CD4-positive, alpha-beta T cell (primary cell): ENCODE results near the gene LRRC47. TPM values are rescaled to one million over a fixed set of nuclear protein-coding genes. Genes with fewer than 3 reads are reported as not detected.
A peak's percentile ranks its signal among the peaks of the same experiment; 100 is the strongest.

Experiments used
- ATAC-seq: fragments of 200-7000 bp; cut with Tn5 transposase; one replicate; pipeline ENCODE4 v1.10.0; 2022; ENCODE audit warnings: mild to moderate bottlenecking; ENCODE audit not compliant: poor library complexity
- CTCF ChIA-PET: fragments of 350-600 bp; sonication (Branson Sonifier 250); formaldehyde crosslinking; loops from one replicate; lab custom pipeline; 2021; ENCODE audit warnings: antibody characterized with exemption, inconsistent platforms; lab: Charles Lee
- POLR2A ChIA-PET: fragments of 350-600 bp; sonication (Branson Sonifier 250); formaldehyde crosslinking; loops from one replicate; lab custom pipeline; 2021; ENCODE audit warnings: antibody characterized with exemption, inconsistent platforms; lab: Charles Lee
- DNase-seq, 14 experiments: peaks; one replicate each; pipeline ENCODE4 v3.0.0-alpha.2; 2013 to 2020; ENCODE audit warnings: mixed read lengths in 2 of 14
- H3K27ac ChIP-seq, 2 donors: one replicate each; pipeline versions ENCODE4 v1.5.1 to v1.7.0; 2013; ENCODE audit warnings: low read length in 2 of 2, low read depth in 1 of 2, mild to moderate bottlenecking in 1 of 2
- H3K27me3 ChIP-seq, 2 experiments: 1 replicate in 1 of 2; 2 replicates in 1 of 2; pipeline versions ENCODE4 v1.6.1 to v1.7.0; 2013; ENCODE audit warnings: low read length in 2 of 2, control low read depth in 1 of 2, mild to moderate bottlenecking in 1 of 2, moderate library complexity in 1 of 2; ENCODE audit not compliant: insufficient read depth in 2 of 2, control insufficient read depth in 1 of 2
- H3K36me3 ChIP-seq: one replicate; pipeline ENCODE4 v1.6.1; 2013; ENCODE audit warnings: low read length, control low read depth; ENCODE audit not compliant: insufficient read depth
- H3K4me1 ChIP-seq: one replicate; pipeline ENCODE4 v1.6.1; 2013; ENCODE audit warnings: low read length, control low read depth; ENCODE audit not compliant: insufficient read depth
- H3K4me3 ChIP-seq: one replicate; pipeline ENCODE4 v1.5.1; 2013; ENCODE audit warnings: mild to moderate bottlenecking, low read length, moderate library complexity
- H3K9me3 ChIP-seq, 2 experiments: 1 replicate in 1 of 2; 2 replicates in 1 of 2; pipeline versions ENCODE4 v1.6.1 to v1.7.0; 2013; ENCODE audit warnings: low read length in 2 of 2, mild to moderate bottlenecking in 2 of 2, control low read depth in 1 of 2, moderate library complexity in 1 of 2; ENCODE audit not compliant: control insufficient read depth in 1 of 2, insufficient read depth in 1 of 2
- H3K27ac Mint-ChIP-seq: one replicate; pipeline ENCODE4 v1.8.0; 2020; ENCODE audit warnings: mixed read lengths
- H3K27me3 Mint-ChIP-seq: one replicate; pipeline ENCODE4 v1.8.0; 2021; ENCODE audit warnings: mixed read lengths
- H3K36me3 Mint-ChIP-seq: one replicate; pipeline ENCODE4 v1.8.0; 2021; ENCODE audit warnings: low read depth, mixed read lengths
- H3K4me1 Mint-ChIP-seq: one replicate; pipeline ENCODE4 v1.8.0; 2021; ENCODE audit warnings: low read depth, mixed read lengths
- H3K4me3 Mint-ChIP-seq: one replicate; pipeline ENCODE4 v1.8.0; 2020; ENCODE audit warnings: mild to moderate bottlenecking, mixed read lengths
- H3K9me3 Mint-ChIP-seq: one replicate; pipeline ENCODE4 v1.8.0; 2020; ENCODE audit warnings: mixed read lengths
- intact Hi-C, 2 experiments: fragments of 100-400 bp; cut with DNase I in 1 of 2; cut with micrococcal nuclease in 1 of 2; formaldehyde crosslinking; loops; one replicate each; pipeline versions ENCODE4 v1.15.1 to v1.9.0; 2023 to 2025; cut with DNase I, micrococcal nuclease
- polyA plus RNA-seq, 2 donors: library from polyadenylated mRNA; unstranded; fragments of 120-200 nt; gene quantifications; one replicate each; pipeline ENCODE4 v1.2.1, GENCODE V29; 2013
- total RNA-seq, 174 experiments: library from RNA in 2 of 174; stranded (reverse) in 2 of 174; gene quantifications; one replicate each; pipeline ENCODE4 v1.2.3 and lab custom pipeline; 2021 to 2026
- TF ChIP-seq, protein P1 (sequence below): fragments of 200-600 bp; IDR thresholded peaks from one replicate; pipeline ENCODE4 v1.8.0; 2022; ENCODE audit warnings: antibody characterized with exemption, mild to moderate bottlenecking

LRRC47 gene
- 10 to 100 TPM; 30.1 to 32.0 TPM for total RNA-seq
- 31.0 TPM for polyA plus RNA-seq (2013, experiment 1 of 2)
- polyA plus RNA-seq (2013, experiment 2 of 2), result 37.1 TPM
- total RNA-seq (lab: John Stamatoyannopoulos, UW), result 40.5 to 92.3 (median 68.4) reads per million in 172 experiments

DNA sequence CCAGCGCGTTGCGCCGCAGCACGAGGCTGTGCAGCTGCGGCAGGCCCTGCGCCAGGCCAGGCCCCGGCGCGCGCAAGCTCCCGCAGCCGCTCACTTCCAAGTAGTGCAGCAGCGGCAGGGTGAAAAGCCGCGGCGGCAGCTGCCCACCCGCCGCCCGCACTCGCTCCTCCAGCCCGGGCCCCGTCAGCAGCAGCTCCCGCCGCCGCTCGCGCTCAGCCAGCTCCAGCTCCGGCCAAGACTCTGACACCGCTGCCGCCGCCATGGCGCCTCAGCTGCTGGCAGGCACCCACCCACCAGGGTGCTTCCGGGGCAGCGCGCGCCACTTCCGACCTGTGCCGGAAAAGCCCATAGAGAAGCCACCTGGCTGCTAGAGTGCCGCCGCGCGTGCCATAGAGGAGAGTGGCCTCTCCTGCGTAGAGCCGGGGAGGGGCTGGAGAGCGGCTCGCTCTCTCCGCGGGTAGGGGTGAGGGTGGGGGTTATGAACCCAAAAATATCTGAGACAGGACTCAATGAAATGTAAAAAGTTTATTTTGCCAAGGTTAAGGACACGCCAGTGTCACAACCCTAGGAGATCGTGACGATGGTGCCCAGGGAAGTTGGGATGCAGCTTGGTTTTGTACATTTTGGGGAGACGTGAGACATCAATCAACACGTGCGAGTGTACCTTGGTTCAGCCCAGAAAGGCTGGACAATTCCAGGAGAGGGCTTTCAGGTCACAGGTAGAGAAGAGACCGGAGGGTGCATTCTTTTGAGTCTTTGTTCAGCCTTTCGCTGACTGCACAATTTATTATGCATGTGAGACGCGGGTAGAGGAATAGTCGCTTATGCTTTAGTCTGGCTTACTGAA, at the start of gene LRRC47:
Gene LRRC47 (minus strand): TSS at position 284 of the 847 bp plus-strand sequence. CDS start 22 bp downstream, at position 262.
- CTCF ChIA-PET, result interaction anchor here (0.8 to 2.6 kb wide), 3 partner anchors 21 to 177 kb away, joined by 3 to 16 read pairs (median 3); partner anchors contain the start of genes CEP104 and DFFB
- peak within 1 kb of the TSS; percentile 73 for H3K4me3 ChIP-seq
- Mint-ChIP-seq H3K36me3 (peaks cover 25% of the 10 kb centered on the region), H3K27ac (peak within 1 kb of the TSS; percentile 82), H3K4me3 (peak within 1 kb of the TSS; percentile 95), H3K27me3 (peaks cover 18% of the 10 kb centered on the region), H3K9me3 (no peaks in the 10 kb centered on the region), H3K4me1 (peaks cover 54% of the 10 kb centered on the region)
- no peaks in the 10 kb centered on the region for H3K9me3 ChIP-seq
- H3K27ac ChIP-seq, result peak within 1 kb of the TSS in 1 of 2 donors; percentile 52
- peaks cover 40% of the 10 kb centered on the region for H3K4me1 ChIP-seq
- ATAC-seq, result peak; percentile 100
- TF ChIP-seq, protein P1, sequence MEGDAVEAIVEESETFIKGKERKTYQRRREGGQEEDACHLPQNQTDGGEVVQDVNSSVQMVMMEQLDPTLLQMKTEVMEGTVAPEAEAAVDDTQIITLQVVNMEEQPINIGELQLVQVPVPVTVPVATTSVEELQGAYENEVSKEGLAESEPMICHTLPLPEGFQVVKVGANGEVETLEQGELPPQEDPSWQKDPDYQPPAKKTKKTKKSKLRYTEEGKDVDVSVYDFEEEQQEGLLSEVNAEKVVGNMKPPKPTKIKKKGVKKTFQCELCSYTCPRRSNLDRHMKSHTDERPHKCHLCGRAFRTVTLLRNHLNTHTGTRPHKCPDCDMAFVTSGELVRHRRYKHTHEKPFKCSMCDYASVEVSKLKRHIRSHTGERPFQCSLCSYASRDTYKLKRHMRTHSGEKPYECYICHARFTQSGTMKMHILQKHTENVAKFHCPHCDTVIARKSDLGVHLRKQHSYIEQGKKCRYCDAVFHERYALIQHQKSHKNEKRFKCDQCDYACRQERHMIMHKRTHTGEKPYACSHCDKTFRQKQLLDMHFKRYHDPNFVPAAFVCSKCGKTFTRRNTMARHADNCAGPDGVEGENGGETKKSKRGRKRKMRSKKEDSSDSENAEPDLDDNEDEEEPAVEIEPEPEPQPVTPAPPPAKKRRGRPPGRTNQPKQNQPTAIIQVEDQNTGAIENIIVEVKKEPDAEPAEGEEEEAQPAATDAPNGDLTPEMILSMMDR, result no peak
- POLR2A ChIA-PET, result interaction anchor here (1.2 to 1.9 kb wide), 7 partner anchors 21 to 266 kb away, joined by 3 to 19 read pairs (median 6); partner anchors contain the start of genes C1orf174, CEP104 and DFFB
- DNase-seq, result peak; percentile 92 to 96 (median 94)
- intact Hi-C loops, result loop anchor here (1.0 to 2.0 kb wide), 6 partner anchors 24 to 172 kb away; partner anchors contain the start of genes CEP104 (in 2 of the 2), DFFB (in 2 of the 2), C1orf174 (in 1 of the 2) and SMIM1 (in 1 of the 2)
- peaks cover 4 to 7% of the 10 kb centered on the region in 2 experiments for H3K27me3 ChIP-seq
- peaks cover 6% of the 10 kb centered on the region for H3K36me3 ChIP-seq

DNA sequence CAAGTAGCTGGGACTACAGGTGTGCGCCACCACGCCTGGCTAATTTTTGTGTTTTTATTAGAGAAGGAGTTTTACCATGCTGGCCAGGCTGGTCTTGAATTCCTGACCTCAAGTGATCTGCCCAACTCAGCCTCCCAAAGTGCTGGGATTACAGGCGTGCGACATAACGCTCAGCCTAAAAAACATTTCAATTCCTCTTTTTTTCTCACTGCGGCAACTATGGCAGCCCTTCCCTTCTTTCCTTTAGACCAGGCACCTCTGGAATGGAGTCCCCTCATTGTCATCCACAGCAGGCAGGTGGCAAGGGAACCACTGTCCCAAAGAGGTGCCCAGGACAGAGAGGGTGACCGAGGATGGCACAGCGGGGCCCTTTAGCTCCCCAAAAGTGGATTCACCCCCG, 46.6 kb upstream of the LRRC47 start:
- Mint-ChIP-seq H3K4me1 (no peaks in the 10 kb centered on the region), H3K27me3 (no peaks in the 10 kb centered on the region), H3K9me3 (peaks cover 1% of the 10 kb centered on the region), H3K4me3 (no peak overlapping the region), H3K36me3 (peaks cover 85% of the 10 kb centered on the region), H3K27ac (no peak overlapping the region)
- Histone ChIP-seq H3K27me3 (no peaks in the 10 kb centered on the region), H3K27ac (no peak overlapping the region), H3K4me3 (no peak overlapping the region), H3K36me3 (peaks cover 69% of the 10 kb centered on the region), H3K9me3 (peaks cover 0 to 4% of the 10 kb centered on the region in 2 experiments), H3K4me1 (no peaks in the 10 kb centered on the region)
- ChIA-PET CTCF (no interaction called here), POLR2A (interaction anchor here (0.7 kb wide), 1 partner anchor 12 kb away, joined by 3 read pairs; no protein-coding TSS in a partner anchor)
- TF ChIP-seq, protein P1, result no peak
- DNase-seq, result no peak
- ATAC-seq, result no peak
- intact Hi-C loops, result no loop called here

DNA sequence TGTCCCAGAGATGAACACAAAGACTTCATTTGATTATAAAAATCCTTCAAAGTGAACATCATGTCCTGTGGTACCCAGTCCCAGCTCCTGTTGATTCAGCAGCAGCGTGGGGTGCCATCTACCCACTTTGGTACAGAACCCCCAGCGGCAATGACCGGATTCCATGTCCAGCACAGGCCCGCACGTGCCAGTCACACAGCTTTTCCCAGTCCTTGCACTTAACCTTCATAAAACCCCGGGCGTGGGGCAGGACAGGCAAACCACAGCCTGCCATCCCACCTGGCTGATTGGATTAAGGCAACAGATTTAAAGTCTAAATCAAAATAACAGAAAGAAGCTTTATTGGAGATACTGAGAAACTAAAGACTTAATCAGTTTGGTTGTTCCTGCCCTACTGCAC, 45.2 kb upstream of the LRRC47 start:
- Histone ChIP-seq H3K4me1 (no peaks in the 10 kb centered on the region), H3K4me3 (no peak overlapping the region), H3K27ac (no peak overlapping the region), H3K36me3 (peaks cover 71% of the 10 kb centered on the region), H3K9me3 (peaks cover 8 to 9% of the 10 kb centered on the region in 2 experiments), H3K27me3 (no peaks in the 10 kb centered on the region)
- intact Hi-C loops, result no loop called here
- ChIA-PET POLR2A (no interaction called here), CTCF (no interaction called here)
- DNase-seq (no peak), ATAC-seq (no peak)
- Mint-ChIP-seq H3K36me3 (peaks cover 85% of the 10 kb centered on the region), H3K4me3 (no peak overlapping the region), H3K27me3 (no peaks in the 10 kb centered on the region), H3K27ac (no peak overlapping the region), H3K4me1 (no peaks in the 10 kb centered on the region), H3K9me3 (peaks cover 1% of the 10 kb centered on the region)
- TF ChIP-seq, protein P1, result no peak
